Endothelial cell of umbilical vein (primary cell): ENCODE measurements around the gene TRMT44. TPM values are rescaled to one million over a fixed set of nuclear protein-coding genes. Genes with fewer than 3 reads are reported as not detected.
A peak's percentile ranks its signal among the peaks of the same experiment; 100 is the strongest.

Experiments used
- BruUV-seq: library from RNA; stranded (reverse); fragments of 400-500 nt; replicated peaks from 2 replicates; lab custom pipeline; 2021; lab: Mats Ljungman, UMichigan
- CTCF ChIA-PET: fragments of 300-600, 350-600 bp; sonication (Branson Sonifier 250); formaldehyde crosslinking; loops from one replicate; lab custom pipeline; 2021; ENCODE audit warnings: antibody characterized with exemption, inconsistent platforms; lab: Charles Lee
- POLR2A ChIA-PET: fragments of 300-600, 350-600 bp; sonication (Branson Sonifier 250); formaldehyde crosslinking; loops from one replicate; lab custom pipeline; 2021; ENCODE audit warnings: antibody characterized with exemption, inconsistent platforms; lab: Charles Lee
- DNase-seq: peaks from one replicate; pipeline ENCODE4 v3.0.0-alpha.2; 2011; ENCODE audit warnings: low read depth, low spot score
- FAIRE-seq: peaks from 2 replicates; lab custom pipeline; 2011; peaks lifted over from hg19 to GRCh38; lab: Jason Lieb, UNC
- H2AFZ ChIP-seq: 2 replicates; pipeline ENCODE4 v1.6.0; 2012; ENCODE audit warnings: low read depth, low read length, control low read depth, inconsistent platforms
- H3K27ac ChIP-seq: 2 replicates; pipeline ENCODE4 v1.5.1; 2011; ENCODE audit warnings: low read depth, mild to moderate bottlenecking, control low read depth, low read length, moderate library complexity; ENCODE audit not compliant: insufficient read depth
- H3K27me3 ChIP-seq, 2 experiments: 2 replicates each; pipeline versions ENCODE4 v1.6.0 to v1.6.1; 2011; ENCODE audit warnings: low read length in 2 of 2, mixed read lengths in 1 of 2; ENCODE audit not compliant: control insufficient read depth in 2 of 2, insufficient read depth in 2 of 2
- H3K36me3 ChIP-seq, 2 experiments: 2 replicates in 1 of 2; 3 replicates in 1 of 2; pipeline ENCODE4 v1.5.1; 2011; ENCODE audit warnings: low read length in 2 of 2, mild to moderate bottlenecking in 1 of 2, moderate library complexity in 1 of 2; ENCODE audit not compliant: control insufficient read depth in 2 of 2, insufficient read depth in 2 of 2; ENCODE audit errors: extremely low read depth in 1 of 2
- H3K4me1 ChIP-seq: 3 replicates; pipeline ENCODE4 v1.5.1; 2011; ENCODE audit warnings: mild to moderate bottlenecking, low read length; ENCODE audit not compliant: control insufficient read depth, insufficient read depth; ENCODE audit errors: extremely low read depth
- H3K4me2 ChIP-seq: 2 replicates; pipeline ENCODE4 v1.6.1; 2011; ENCODE audit warnings: low read length, control low read depth, mixed read lengths; ENCODE audit not compliant: insufficient read depth
- H3K4me3 ChIP-seq, 3 experiments: fragments of 200-600 bp in 1 of 3; sonication (generic), shearing (Covaris generic) in 1 of 3; replicated peaks in 1 of 3; 2 replicates each; pipeline ENCODE4 v1.5.1; 2011 to 2016; ENCODE audit warnings: control low read depth in 3 of 3, low read length in 3 of 3, mild to moderate bottlenecking in 2 of 3, inconsistent platforms in 1 of 3, low read depth in 1 of 3, moderate library complexity in 1 of 3; ENCODE audit not compliant: insufficient read depth in 1 of 3
- H3K79me2 ChIP-seq: 2 replicates; pipeline ENCODE4 v1.6.0; 2012; ENCODE audit warnings: low read length, inconsistent platforms; ENCODE audit not compliant: control insufficient read depth, insufficient read depth
- H3K9ac ChIP-seq: replicated peaks from 2 replicates; pipeline ENCODE3; 2011; ENCODE audit warnings: low read length, control low read depth; ENCODE audit not compliant: insufficient read depth; ENCODE audit errors: extremely low read depth
- H3K9me1 ChIP-seq: replicated peaks from 3 replicates; pipeline ENCODE4 v1.6.0; 2011; ENCODE audit warnings: mild to moderate bottlenecking, low read length; ENCODE audit not compliant: control insufficient read depth, insufficient read depth; ENCODE audit errors: extremely low read depth
- H3K9me3 ChIP-seq: replicated peaks from 2 replicates; pipeline ENCODE4 v1.5.1; 2012; ENCODE audit warnings: low read length, inconsistent platforms; ENCODE audit not compliant: control insufficient read depth, insufficient read depth
- H4K20me1 ChIP-seq: replicated peaks from 2 replicates; pipeline ENCODE3; 2011; ENCODE audit warnings: mild to moderate bottlenecking, low read length; ENCODE audit not compliant: control insufficient read depth, insufficient read depth; ENCODE audit errors: extremely low read depth
- CTCF ChIP-seq, 2 donors: IDR thresholded peaks; 1 replicate in 1 of 2; 2 replicates in 1 of 2; pipeline ENCODE4 v1.5.1; 2011; ENCODE audit warnings: low read length in 2 of 2, mild to moderate bottlenecking in 2 of 2, moderate library complexity in 2 of 2, control low read depth in 1 of 2, inconsistent platforms in 1 of 2, low read depth in 1 of 2; ENCODE audit not compliant: insufficient read depth in 1 of 2; ENCODE audit errors: extremely low read depth in 1 of 2
- EZH2 ChIP-seq: IDR thresholded peaks from 2 replicates; pipeline ENCODE4 v1.6.1; 2012; ENCODE audit warnings: borderline replicate concordance, low read depth, mild to moderate bottlenecking, moderate library complexity, low read length, inconsistent platforms; ENCODE audit not compliant: severe bottlenecking
- FOS ChIP-seq: IDR thresholded peaks from 2 replicates; pipeline ENCODE4 v1.6.1; 2011; ENCODE audit warnings: mild to moderate bottlenecking, low read length, moderate library complexity, borderline replicate concordance; ENCODE audit not compliant: insufficient read depth
- GATA2 ChIP-seq: IDR thresholded peaks from 2 replicates; pipeline ENCODE4 v1.7.0; 2011; ENCODE audit warnings: low read depth, mild to moderate bottlenecking, moderate library complexity, mixed read lengths, low read length; ENCODE audit not compliant: insufficient read length, insufficient read depth
- JUN ChIP-seq: IDR thresholded peaks from 2 replicates; pipeline ENCODE4 v1.6.1; 2011; ENCODE audit warnings: borderline replicate concordance, low read depth; ENCODE audit not compliant: insufficient read length, insufficient read depth
- MYC ChIP-seq: IDR thresholded peaks from one replicate; pipeline ENCODE4 v1.6.1; 2011; ENCODE audit warnings: mild to moderate bottlenecking, low read depth, low read length
- POLR2A ChIP-seq: IDR thresholded peaks from 2 replicates; pipeline ENCODE4 v1.6.1; 2012; ENCODE audit warnings: low read depth, mild to moderate bottlenecking, control low read depth, low read length
- POLR2AphosphoS5 ChIP-seq: IDR thresholded peaks from 2 replicates; pipeline ENCODE4 v1.6.1; 2012; ENCODE audit warnings: low read depth, mild to moderate bottlenecking, control low read depth, low read length, moderate library complexity; ENCODE audit not compliant: insufficient read depth
- dilution Hi-C: fragments of 300-500 bp; cut with MboI; formaldehyde crosslinking; loops from one replicate; pipeline ENCODE4 v1.15.0; 2019; ENCODE audit warnings: low sequenced_read_pairs; ENCODE audit not compliant: extremely low pct_ligation_motif_present
- intact Hi-C: fragments of 100-400 bp; cut with micrococcal nuclease; formaldehyde crosslinking; loops from one replicate; pipeline ENCODE4 v1.10.0; 2022
- polyA plus RNA-seq, 4 experiments: library from polyadenylated mRNA; depleted of rRNA in 3 of 4; stranded (reverse) in 3 of 4; unstranded in 1 of 4; fragments of >200 nt; gene quantifications; 2 replicates each; pipeline versions ENCODE4 v1.2.1 to v1.2.3, GENCODE V29; 2011 to 2012; ENCODE audit warnings: missing spikeins in 1 of 4
- total RNA-seq: library from RNA; stranded (reverse); gene quantifications from 2 replicates; pipeline ENCODE4 v1.2.3, GENCODE V29; 2021
- TF ChIP-seq, protein P1 (sequence below): IDR thresholded peaks from 2 replicates; pipeline ENCODE4 v1.6.1; 2011; ENCODE audit not compliant: insufficient read depth, insufficient read length

Gene TRMT44
- total and polyA plus RNA-seq, 2 donors (not counting 3 experiments of a cell fraction or from before 2014, with no cell fraction given) = 10.4 to 17.3 TPM

DNA sequence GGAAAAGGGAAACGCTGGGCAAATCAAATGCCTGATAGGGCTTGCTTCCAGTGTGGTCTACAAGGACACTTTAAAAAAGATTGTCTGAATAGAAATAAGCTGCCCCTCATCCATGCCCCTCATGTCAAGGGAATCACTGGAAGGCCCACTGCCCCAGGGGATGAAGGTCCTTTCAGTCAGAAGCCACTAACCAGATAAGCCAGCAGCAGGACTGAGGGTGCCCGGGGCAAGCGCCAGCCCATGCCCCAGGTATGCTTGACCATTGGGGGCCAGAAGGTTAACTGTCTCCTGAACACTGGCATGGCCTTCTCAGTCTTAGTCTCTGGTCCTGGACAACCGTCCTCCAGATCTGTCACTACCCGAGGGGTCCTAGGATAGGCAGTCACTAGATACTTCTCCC, 17.8 kb upstream of the TRMT44 start:
- Histone ChIP-seq H3K27me3 (no peaks in the 10 kb centered on the region), H3K9ac (no peak overlapping the region), H3K4me3 (no peak overlapping the region), H3K79me2 (peaks cover 37% of the 10 kb centered on the region), H3K9me3 (no peaks in the 10 kb centered on the region), H3K4me2 (no peak overlapping the region), H4K20me1 (no peaks in the 10 kb centered on the region), H2AFZ (no peak overlapping the region), H3K27ac (no peak overlapping the region), H3K9me1 (no peaks in the 10 kb centered on the region), H3K4me1 (peaks cover 7% of the 10 kb centered on the region), H3K36me3 (peaks cover 0 to 2% of the 10 kb centered on the region in 2 experiments)
- DNase-seq (no peak), FAIRE-seq (no peak)
- BruUV-seq = no TSS peak
- intact Hi-C loops (no loop called here), dilution Hi-C loops (no loop called here)
- POLR2A ChIA-PET = no interaction called here
- no peak for TF ChIP-seq GATA2
- no peak for TF ChIP-seq POLR2AphosphoS5
- no peak for TF ChIP-seq FOS
- CTCF ChIA-PET = interaction anchor here (1.0 kb wide), 1 partner anchor 12 kb away, joined by 3 read pairs; no protein-coding TSS in a partner anchor

GRCh38 chr4:8427262-8427661, 13.3 kb upstream of the TRMT44 start:
- H3K4me2 ChIP-seq = peak overlapping the region; percentile 73
- no peaks in the 10 kb centered on the region for H4K20me1 ChIP-seq
- no peak for FAIRE-seq
- H3K9me3 ChIP-seq = no peaks in the 10 kb centered on the region
- dilution Hi-C loops (no loop called here), intact Hi-C loops (loop anchor here (5.0 kb wide), 1 partner anchor 230 kb away; the partner anchor contains the start of gene SH3TC1)
- H3K9ac ChIP-seq = peak overlapping the region; percentile 70
- DNase-seq = no peak
- H3K4me3 ChIP-seq = peak overlapping the region in 1 of 3 experiments; percentile 67
- no TSS peak for BruUV-seq
- no peaks in the 10 kb centered on the region for H3K36me3 ChIP-seq
- no peak overlapping the region for H2AFZ ChIP-seq
- CTCF ChIA-PET = interaction anchor here (1.5 to 2.2 kb wide), 3 partner anchors 10 to 251 kb away, joined by 6 to 19 read pairs (median 8); no protein-coding TSS in a partner anchor
- POLR2A ChIA-PET = no interaction called here
- H3K79me2 ChIP-seq = peaks cover 25% of the 10 kb centered on the region
- TF ChIP-seq FOS = no peak
- no peak for TF ChIP-seq EZH2
- no peak for TF ChIP-seq JUN
- TF ChIP-seq POLR2AphosphoS5 = no peak
- no peak for TF ChIP-seq CTCF (IDR thresholded peaks at IDR 0.05; ENCODE audit: extremely low read depth in 1 of 2, insufficient read depth in 1 of 2, low read depth in 1 of 2, low read length in 2 of 2)
- TF ChIP-seq POLR2A = no peak
- TF ChIP-seq, protein P1, sequence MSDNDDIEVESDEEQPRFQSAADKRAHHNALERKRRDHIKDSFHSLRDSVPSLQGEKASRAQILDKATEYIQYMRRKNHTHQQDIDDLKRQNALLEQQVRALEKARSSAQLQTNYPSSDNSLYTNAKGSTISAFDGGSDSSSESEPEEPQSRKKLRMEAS = no peak
- no peak for TF ChIP-seq GATA2
- TF ChIP-seq MYC = no peak
- peaks cover 13% of the 10 kb centered on the region for H3K4me1 ChIP-seq
- no peaks in the 10 kb centered on the region for H3K9me1 ChIP-seq
- peak overlapping the region; percentile 78 for H3K27ac ChIP-seq
- no peaks in the 10 kb centered on the region for H3K27me3 ChIP-seq
